OCI-LY7 (cell line): ENCODE data around the gene KL. TPM values are rescaled to one million over a fixed set of nuclear protein-coding genes. Genes with fewer than 3 reads are reported as not detected.

Experiments used
- BruUV-seq: library from RNA; stranded (reverse); fragments of 400-500 nt; replicated peaks from 2 replicates; lab custom pipeline; 2021; lab: Mats Ljungman, UMichigan
- CTCF ChIA-PET: fragments of 300-600 bp; sonication (Branson Sonifier 250); formaldehyde crosslinking; loops from one replicate; lab custom pipeline; 2022; ENCODE audit warnings: antibody characterized with exemption; ENCODE audit not compliant: unreplicated experiment; lab: Charles Lee
- POLR2A ChIA-PET: fragments of 300-600 bp; sonication (Branson Sonifier 250); formaldehyde crosslinking; loops from one replicate; lab custom pipeline; 2022; ENCODE audit warnings: antibody characterized with exemption; lab: Charles Lee
- DNase-seq: peaks from one replicate; pipeline ENCODE4 v3.0.0-alpha.2; 2015; ENCODE audit warnings: low spot score
- H2AFZ ChIP-seq: fragments of 200-600 bp; sonication (generic), shearing (Covaris generic); 2 replicates; pipeline ENCODE4 v1.6.1; 2014; ENCODE audit warnings: mild to moderate bottlenecking, antibody characterized with exemption, low read length, moderate library complexity
- H3K27ac ChIP-seq: fragments of 200-600 bp; sonication (generic); 2 replicates; pipeline ENCODE4 v1.5.1; 2014; ENCODE audit warnings: mixed run types, low read depth, mild to moderate bottlenecking, moderate library complexity, low read length, inconsistent platforms; ENCODE audit not compliant: poor library complexity, severe bottlenecking
- H3K36me3 ChIP-seq: fragments of 200-600 bp; sonication (generic); 2 replicates; pipeline ENCODE4 v1.6.1; 2014; ENCODE audit warnings: mild to moderate bottlenecking, antibody characterized with exemption, low read length, moderate library complexity, mixed read lengths; ENCODE audit not compliant: insufficient read depth
- H3K4me1 ChIP-seq: fragments of 200-600 bp; sonication (generic); 2 replicates; pipeline ENCODE4 v1.5.1; 2014; ENCODE audit warnings: mild to moderate bottlenecking, low read length; ENCODE audit not compliant: insufficient read depth, poor library complexity, severe bottlenecking
- H3K4me2 ChIP-seq: fragments of 200-600 bp; sonication (generic); 2 replicates; pipeline ENCODE4 v1.6.1; 2014; ENCODE audit warnings: mild to moderate bottlenecking, low read length
- H3K4me3 ChIP-seq: fragments of 200-600 bp; sonication (generic); 2 replicates; pipeline ENCODE4 v1.5.1; 2014; ENCODE audit warnings: mild to moderate bottlenecking, low read depth, low read length; ENCODE audit not compliant: poor library complexity, severe bottlenecking
- H3K79me2 ChIP-seq: fragments of 200-600 bp; sonication (generic); 2 replicates; pipeline ENCODE4 v1.6.1; 2016; ENCODE audit warnings: low read depth, mild to moderate bottlenecking, low read length, moderate library complexity, mixed read lengths; ENCODE audit not compliant: insufficient read depth
- H3K9me2 ChIP-seq: fragments of 200-600 bp; sonication (generic); 2 replicates; pipeline ENCODE4 v1.6.1; 2016; ENCODE audit warnings: mild to moderate bottlenecking, low read length, mixed read lengths; ENCODE audit not compliant: insufficient read depth
- H3K9me3 ChIP-seq: fragments of 200-600 bp; sonication (generic); 2 replicates; pipeline ENCODE4 v1.6.1; 2014; ENCODE audit warnings: mild to moderate bottlenecking, mixed run types, low read length, mixed read lengths
- H4K20me1 ChIP-seq: fragments of 200-600 bp; sonication (generic); 2 replicates; pipeline ENCODE4 v1.6.1; 2014; ENCODE audit warnings: mild to moderate bottlenecking, antibody characterized with exemption, low read length, moderate library complexity, mixed read lengths; ENCODE audit not compliant: insufficient read depth
- EZH2phosphoT487 ChIP-seq: fragments of 200-600 bp; sonication (generic); IDR thresholded peaks from 2 replicates; pipeline ENCODE4 v1.6.1; 2018; ENCODE audit warnings: low read depth, borderline replicate concordance, mild to moderate bottlenecking, mixed run types, antibody characterized with exemption, low read length, moderate library complexity, mixed read lengths
- intact Hi-C: fragments of 100-400 bp; cut with micrococcal nuclease; formaldehyde crosslinking; loops from one replicate; pipeline ENCODE4 v1.10.0; 2022; ENCODE audit not compliant: unreplicated experiment
- total RNA-seq, 2 experiments: library from RNA; depleted of rRNA in 1 of 2; stranded (reverse); fragments of >200 nt in 1 of 2; shearing (Covaris generic) in 1 of 2; gene quantifications; 2 replicates each; pipeline ENCODE4 v1.2.3, GENCODE V29; 2014 to 2022
- TF ChIP-seq, protein P1 (sequence below): fragments of 200-600 bp; sonication (generic); conservative IDR thresholded peaks from 2 replicates; pipeline ENCODE4 v1.5.1; 2014; ENCODE audit warnings: mild to moderate bottlenecking, antibody characterized with exemption, low read length, moderate library complexity, mixed read lengths

Gene KL
- total RNA-seq, 2 experiments from 2014 or later = not detected

DNA sequence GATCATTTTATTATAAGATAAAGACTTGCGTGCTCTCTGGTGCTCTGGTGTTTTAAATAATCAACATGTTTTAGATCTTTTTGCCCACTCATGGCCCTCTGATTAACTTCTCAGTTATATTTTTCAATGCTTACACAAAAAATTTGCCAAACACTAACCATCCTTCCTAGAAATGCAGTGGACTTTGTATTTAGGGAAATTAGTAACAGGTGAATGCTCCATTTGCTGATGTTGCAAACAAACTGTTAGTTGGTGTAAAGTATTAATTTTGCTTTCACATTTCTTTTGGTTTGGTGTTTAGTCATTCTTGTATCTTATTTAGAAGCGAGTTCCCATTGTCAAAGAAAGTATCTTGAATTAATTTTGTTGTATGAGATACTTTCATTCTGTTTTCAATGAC lies 2.7 kb downstream of the KL start:
- H2AFZ ChIP-seq = no peak overlapping the region
- DNase-seq = no peak
- ChIA-PET POLR2A (no interaction called here), CTCF (no interaction called here)
- H3K9me2 ChIP-seq = no peaks in the 10 kb centered on the region
- no peaks in the 10 kb centered on the region for H3K4me1 ChIP-seq
- H3K4me2 ChIP-seq = no peak overlapping the region
- intact Hi-C loops = no loop called here
- no peaks in the 10 kb centered on the region for H3K79me2 ChIP-seq
- no peak overlapping the region for H3K27ac ChIP-seq
- no peaks in the 10 kb centered on the region for H4K20me1 ChIP-seq
- H3K4me3 ChIP-seq = no peak overlapping the region
- no peaks in the 10 kb centered on the region for H3K9me3 ChIP-seq
- no TSS peak for BruUV-seq
- no peaks in the 10 kb centered on the region for H3K36me3 ChIP-seq
- no peak for TF ChIP-seq EZH2phosphoT487
- TF ChIP-seq, protein P1, sequence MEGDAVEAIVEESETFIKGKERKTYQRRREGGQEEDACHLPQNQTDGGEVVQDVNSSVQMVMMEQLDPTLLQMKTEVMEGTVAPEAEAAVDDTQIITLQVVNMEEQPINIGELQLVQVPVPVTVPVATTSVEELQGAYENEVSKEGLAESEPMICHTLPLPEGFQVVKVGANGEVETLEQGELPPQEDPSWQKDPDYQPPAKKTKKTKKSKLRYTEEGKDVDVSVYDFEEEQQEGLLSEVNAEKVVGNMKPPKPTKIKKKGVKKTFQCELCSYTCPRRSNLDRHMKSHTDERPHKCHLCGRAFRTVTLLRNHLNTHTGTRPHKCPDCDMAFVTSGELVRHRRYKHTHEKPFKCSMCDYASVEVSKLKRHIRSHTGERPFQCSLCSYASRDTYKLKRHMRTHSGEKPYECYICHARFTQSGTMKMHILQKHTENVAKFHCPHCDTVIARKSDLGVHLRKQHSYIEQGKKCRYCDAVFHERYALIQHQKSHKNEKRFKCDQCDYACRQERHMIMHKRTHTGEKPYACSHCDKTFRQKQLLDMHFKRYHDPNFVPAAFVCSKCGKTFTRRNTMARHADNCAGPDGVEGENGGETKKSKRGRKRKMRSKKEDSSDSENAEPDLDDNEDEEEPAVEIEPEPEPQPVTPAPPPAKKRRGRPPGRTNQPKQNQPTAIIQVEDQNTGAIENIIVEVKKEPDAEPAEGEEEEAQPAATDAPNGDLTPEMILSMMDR = no peak

DNA sequence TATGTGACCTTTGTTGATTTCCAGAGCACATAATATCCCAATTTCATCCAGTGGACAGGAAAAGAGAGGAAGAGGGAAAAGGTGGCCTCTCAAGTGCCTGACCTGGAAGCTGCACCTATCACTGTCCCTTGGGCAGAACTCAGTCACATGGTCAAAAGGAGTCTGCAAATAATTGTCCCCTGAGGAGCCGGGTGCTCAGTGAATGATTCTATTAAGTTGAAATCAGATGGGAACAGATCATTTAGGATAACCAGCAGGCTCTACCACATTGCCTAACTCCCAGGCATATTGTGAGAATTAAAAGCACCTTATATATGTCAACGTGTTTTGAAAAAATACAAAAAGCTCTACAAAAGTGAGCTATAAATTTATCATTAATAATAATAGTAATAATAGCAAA lies 6.8 kb downstream of the KL start:
- BruUV-seq = no TSS peak
- POLR2A ChIA-PET = interaction anchor here (0.6 kb wide), 2 partner anchors 41 to 147 kb away, joined by 3 to 4 read pairs; no protein-coding TSS in a partner anchor
- no peaks in the 10 kb centered on the region for H3K9me3 ChIP-seq
- no peaks in the 10 kb centered on the region for H3K36me3 ChIP-seq
- H3K27ac ChIP-seq = no peak overlapping the region
- no peak for DNase-seq
- TF ChIP-seq EZH2phosphoT487 = no peak
- TF ChIP-seq, protein P1 = no peak
- H3K4me1 ChIP-seq = no peaks in the 10 kb centered on the region
- H3K4me3 ChIP-seq = no peak overlapping the region
- no peaks in the 10 kb centered on the region for H3K9me2 ChIP-seq
- no peaks in the 10 kb centered on the region for H4K20me1 ChIP-seq
- no peak overlapping the region for H3K4me2 ChIP-seq
- no peak overlapping the region for H2AFZ ChIP-seq
- intact Hi-C loops = no loop called here
- no peaks in the 10 kb centered on the region for H3K79me2 ChIP-seq
- CTCF ChIA-PET = no interaction called here

DNA sequence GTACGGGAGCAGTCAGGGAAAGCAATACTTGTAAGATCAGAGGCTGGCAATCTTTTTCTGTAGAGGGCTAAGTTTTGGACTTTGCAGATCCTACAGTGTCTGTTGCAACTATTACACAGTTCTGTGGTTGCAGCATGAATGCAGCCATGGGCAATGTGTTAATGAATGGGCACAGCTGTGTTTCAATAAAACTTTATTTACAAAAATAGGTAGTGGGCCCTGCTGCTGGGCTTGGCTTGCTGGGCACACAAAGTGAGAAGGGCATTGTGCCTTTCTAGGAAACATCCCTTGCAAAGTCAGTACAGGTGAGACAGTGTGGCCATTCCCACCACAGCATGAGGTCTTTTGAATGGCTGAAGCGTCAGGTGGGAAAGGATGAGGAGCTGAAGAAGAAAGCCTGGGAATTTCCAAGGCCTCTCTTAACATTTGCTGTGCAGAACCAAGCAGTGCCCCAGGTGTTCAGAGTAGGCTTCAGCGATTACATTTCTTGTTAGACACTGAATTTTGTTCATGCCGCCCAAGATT lies 9.1 kb downstream of the KL start:
- Histone ChIP-seq H3K9me3 (no peaks in the 10 kb centered on the region), H3K9me2 (no peaks in the 10 kb centered on the region), H3K36me3 (no peaks in the 10 kb centered on the region), H3K4me1 (no peaks in the 10 kb centered on the region), H3K4me3 (no peak overlapping the region), H3K79me2 (no peaks in the 10 kb centered on the region), H4K20me1 (no peaks in the 10 kb centered on the region), H3K27ac (no peak overlapping the region), H2AFZ (no peak overlapping the region), H3K4me2 (no peak overlapping the region)
- ChIA-PET CTCF (no interaction called here), POLR2A (no interaction called here)
- no TSS peak for BruUV-seq
- no peak for TF ChIP-seq EZH2phosphoT487
- TF ChIP-seq, protein P1 = no peak
- DNase-seq = no peak
- intact Hi-C loops = no loop called here
